PC-3 (cell line): ENCODE results near the gene TMEM62. TPM values are rescaled to one million over a fixed set of nuclear protein-coding genes. Genes with fewer than 3 reads are reported as not detected.
A peak's percentile ranks its signal among the peaks of the same experiment; 100 is the strongest.

Experiments
- ATAC-seq: fragments of 200-7000 bp; cut with Tn5 transposase; 2 replicates; pipeline ENCODE4 v1.9.1; 2020; ENCODE audit warnings: mild to moderate bottlenecking, moderate library complexity
- BruUV-seq: library from RNA; stranded (reverse); fragments of 400-500 nt; replicated peaks from 2 replicates; lab custom pipeline; 2021; lab: Mats Ljungman, UMichigan
- CTCF ChIA-PET: fragments of 300-600 bp; sonication (Branson Sonifier 250); formaldehyde crosslinking; loops from one replicate; lab custom pipeline; 2022; ENCODE audit warnings: antibody characterized with exemption; lab: Charles Lee
- POLR2A ChIA-PET: fragments of 300-600 bp; sonication (Branson Sonifier 250); formaldehyde crosslinking; loops from one replicate; lab custom pipeline; 2022; ENCODE audit warnings: antibody characterized with exemption; ENCODE audit not compliant: unreplicated experiment; lab: Charles Lee
- DNase-seq: peaks from one replicate; pipeline ENCODE4 v3.0.0-alpha.2; 2015
- H2AFZ ChIP-seq: fragments of 300-600 bp; sonication (generic); 2 replicates; pipeline ENCODE4 v1.6.0; 2016; ENCODE audit warnings: antibody characterized with exemption, low read length
- H3F3A ChIP-seq: fragments of 300-600 bp; sonication (generic); one replicate; pipeline ENCODE4 v1.6.0; 2017; ENCODE audit warnings: antibody characterized with exemption, low read length, control low read depth, mild to moderate bottlenecking; ENCODE audit not compliant: unreplicated experiment
- H3K27ac ChIP-seq: fragments of 300-600 bp; sonication (generic); 2 replicates; pipeline ENCODE4 v1.5.1; 2016; ENCODE audit warnings: mild to moderate bottlenecking, low read length
- H3K27me3 ChIP-seq: fragments of 300-600 bp; sonication (generic); 2 replicates; pipeline ENCODE4 v1.6.1; 2016; ENCODE audit warnings: low read length, mixed read lengths
- H3K36me3 ChIP-seq: fragments of 300-600 bp; sonication (generic); 2 replicates; pipeline ENCODE4 v1.6.1; 2016; ENCODE audit warnings: low read depth, mixed run types, low read length, mixed read lengths
- H3K4me1 ChIP-seq: fragments of 300-600 bp; sonication (generic); 2 replicates; pipeline ENCODE4 v1.5.1; 2016; ENCODE audit warnings: low read length; ENCODE audit not compliant: insufficient read depth
- H3K4me2 ChIP-seq: fragments of 300-600 bp; sonication (generic); 2 replicates; pipeline ENCODE4 v1.6.0; 2016; ENCODE audit warnings: low read length
- H3K4me3 ChIP-seq: fragments of 300-600 bp; sonication (generic); 2 replicates; pipeline ENCODE4 v1.5.1; 2016; ENCODE audit warnings: mild to moderate bottlenecking, low read length, mixed read lengths
- H3K79me2 ChIP-seq: fragments of 300-600 bp; sonication (generic); 2 replicates; pipeline ENCODE4 v1.6.1; 2017; ENCODE audit warnings: low read length, mixed read lengths
- H3K9ac ChIP-seq: fragments of 300-600 bp; sonication (generic); 2 replicates; pipeline ENCODE4 v1.6.0; 2016; ENCODE audit warnings: mild to moderate bottlenecking, low read length
- H3K9me2 ChIP-seq: fragments of 300-600 bp; sonication (generic); replicated peaks from 2 replicates; pipeline ENCODE4 v1.6.1; 2016; ENCODE audit warnings: mixed run types, low read length, mixed read lengths
- H3K9me3 ChIP-seq: fragments of 300-600 bp; sonication (generic); 2 replicates; pipeline ENCODE4 v1.6.1; 2016; ENCODE audit warnings: low read length, mixed read lengths
- H4K20me1 ChIP-seq: fragments of 300-600 bp; sonication (generic); 2 replicates; pipeline ENCODE4 v1.6.1; 2016; ENCODE audit warnings: low read length, mixed read lengths
- CTCF ChIP-seq: fragments of 300-600 bp; sonication (generic); conservative IDR thresholded peaks from 2 replicates; pipeline ENCODE4 v1.5.1; 2017; ENCODE audit warnings: antibody characterized with exemption, low read depth, mild to moderate bottlenecking, low read length
- EZH2 ChIP-seq: fragments of 300-600 bp; sonication (generic); IDR thresholded peaks from one replicate; pipeline ENCODE4 v1.6.1; 2017; ENCODE audit warnings: antibody characterized with exemption, mild to moderate bottlenecking, low read length; ENCODE audit not compliant: unreplicated experiment
- intact Hi-C: fragments of 100-400 bp; cut with micrococcal nuclease; formaldehyde crosslinking; loops from 2 replicates; pipeline ENCODE4 v1.9.0; 2023
- total RNA-seq: library from RNA; depleted of rRNA; stranded (reverse); fragments of >200 nt; gene quantifications from 2 replicates; pipeline ENCODE4 v1.2.3, GENCODE V29; 2014

The TMEM62 gene
- total RNA-seq, 1 experiment from 2014 or later: 19.6 TPM

- Histone ChIP-seq H3K9me3 (no peaks in the 10 kb centered on the region), H3K4me1 (peaks cover 24% of the 10 kb centered on the region), H3F3A (no peaks in the 10 kb centered on the region), H3K27me3 (no peaks in the 10 kb centered on the region), H3K9ac (peak within 1 kb of the TSS; percentile 62), H3K4me3 (peak within 1 kb of the TSS; percentile 92), H3K27ac (peak within 1 kb of the TSS; percentile 41), H2AFZ (peak within 1 kb of the TSS; percentile 85), H3K9me2 (no peaks in the 10 kb centered on the region), H3K36me3 (no peaks in the 10 kb centered on the region; the same call in 1 of the 2 replicates), H4K20me1 (no peaks in the 10 kb centered on the region), H3K4me2 (peak within 1 kb of the TSS; percentile 96), H3K79me2 (peaks cover 6% of the 10 kb centered on the region; the same call in 1 of the 2 replicates)
- ATAC-seq: peak; percentile 93
- no peak for TF ChIP-seq EZH2
- peak; percentile 47 for TF ChIP-seq CTCF
- BruUV-seq: no TSS peak
- CTCF ChIA-PET: interaction anchor here (0.6 to 0.7 kb wide), 2 partner anchors 16 to 42 kb away, joined by 5 to 14 read pairs; no protein-coding TSS in a partner anchor
- peak; percentile 91 for DNase-seq
- POLR2A ChIA-PET: no interaction called here
- intact Hi-C loops: loop anchor here (2.0 to 10.0 kb wide), 3 partner anchors 51 to 481 kb away; partner anchors contain the start of gene UBR1
These were observed 52.0 kb downstream of the TMEM62 start, which contains the start of gene CCNDBP1 for GRCh38 chr15:43185157-43186002. TSS of gene CCNDBP1 (plus strand) at chr15:43185403. CDS start at chr15:43185499, 96 bp downstream.

GRCh38 chr15:43186003-43186353 lies 52.6 kb downstream of the TMEM62 start:
- BruUV-seq: TSS peak; percentile 37
- Histone ChIP-seq H3K9me2 (no peaks in the 10 kb centered on the region), H3K4me2 (peak overlapping the region; percentile 96), H3F3A (no peaks in the 10 kb centered on the region), H3K79me2 (peaks cover 6% of the 10 kb centered on the region; the same call in 1 of the 2 replicates), H3K36me3 (no peaks in the 10 kb centered on the region; the same call in 1 of the 2 replicates), H3K9me3 (no peaks in the 10 kb centered on the region), H2AFZ (peak overlapping the region; percentile 85), H3K4me3 (peak overlapping the region; percentile 92), H3K27me3 (no peaks in the 10 kb centered on the region), H4K20me1 (no peaks in the 10 kb centered on the region), H3K27ac (no peak overlapping the region), H3K4me1 (peaks cover 24% of the 10 kb centered on the region), H3K9ac (peak overlapping the region; percentile 62)
- DNase-seq: peak; percentile 28
- ATAC-seq: peak; percentile 13
- POLR2A ChIA-PET: no interaction called here
- CTCF ChIA-PET: interaction anchor here (0.6 kb wide), 1 partner anchor 92 kb away, joined by 5 read pairs; no protein-coding TSS in a partner anchor
- no peak for TF ChIP-seq EZH2
- TF ChIP-seq CTCF: 0 out of 2 replicates have a peak, but pooled peaks have one; percentile 2
- intact Hi-C loops: loop anchor here (2.0 to 10.0 kb wide), 3 partner anchors 51 to 481 kb away; partner anchors contain the start of gene UBR1
